ENCODE results near the gene SLC30A4. TPM values are rescaled to one million over a fixed set of nuclear protein-coding genes. Genes with fewer than 3 reads are reported as not detected.

SLC30A4 gene
- total and polyA plus RNA-seq, 2 of the 8 experiments (the other 6 are each of a cell fraction or from before 2014, with no cell fraction given) = under 0.01 to 0.07 TPM

DNA sequence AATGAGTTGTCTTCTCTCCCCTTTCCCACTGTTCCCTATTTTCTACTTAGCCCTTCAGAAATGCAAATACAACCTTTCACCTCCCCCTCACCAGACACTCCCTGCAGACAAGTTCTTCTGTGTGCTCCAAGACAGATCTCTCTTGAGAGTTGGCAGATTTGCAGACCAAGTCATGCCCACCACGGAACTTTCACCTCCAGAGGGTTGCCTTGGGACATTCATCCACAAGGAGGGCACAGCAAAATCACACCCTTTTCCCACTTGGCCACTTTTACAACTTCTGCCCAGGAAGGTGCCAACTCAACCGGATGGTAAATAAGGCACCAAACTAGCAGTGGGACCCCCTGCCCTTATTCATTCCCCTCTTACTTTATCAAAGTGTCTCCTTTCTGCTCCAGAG, 53.5 kb downstream of the SLC30A4 start:
- POLR2A ChIA-PET (ENCODE audit: partially characterized antibody) = interaction anchor here (1.0 kb wide), 1 partner anchor 9 kb away, joined by 3 read pairs; no protein-coding TSS in a partner anchor
- H2BK120ac ChIP-seq (replicated peaks; ENCODE audit: low read depth, low read length) = no peak overlapping the region
- H2AK5ac ChIP-seq (ENCODE audit: low read depth, low read length) = no peak overlapping the region
- no peaks in the 10 kb centered on the region for H3K79me1 ChIP-seq (ENCODE audit: low read depth, low read length)
- no peak overlapping the region for H4K91ac ChIP-seq (replicated peaks; ENCODE audit: insufficient read length, low read length)
- H4K5ac ChIP-seq (ENCODE audit: insufficient read length, low read depth, low read length) = no peak overlapping the region
- H3K36me3 ChIP-seq (ENCODE audit: control insufficient read depth in 2 of 4, insufficient read depth in 4 of 4, low read length in 3 of 4) = no peaks in the 10 kb centered on the region
- DNase-seq (ENCODE audit: low read depth in 1 of 2, low spot score in 2 of 2) = no peak
- H3K9me3 ChIP-seq (ENCODE audit: insufficient read depth in 2 of 2, low read depth in 1 of 2, low read length in 1 of 2) = 0 out of 4 replicates have a peak, but pooled peaks cover 0 to 2% of the 10 kb centered on the region in 2 experiments
- no peak overlapping the region for H3K9ac ChIP-seq (replicated peaks in 1 of 4; ENCODE audit: extremely low read depth in 1 of 4, low read depth in 3 of 4, low read length in 3 of 4)
- H2BK5ac ChIP-seq (ENCODE audit: low read depth, low read length) = no peak overlapping the region
- no peak overlapping the region for H3K56ac ChIP-seq (replicated peaks; ENCODE audit: insufficient read length, low read depth, low read length)
- H4K8ac ChIP-seq (ENCODE audit: extremely low read depth, insufficient read depth, low read length) = no peak overlapping the region
- no peak overlapping the region for H2BK20ac ChIP-seq (ENCODE audit: low read length)
- no peak overlapping the region for H2BK15ac ChIP-seq (ENCODE audit: low read length)
- H2BK12ac ChIP-seq (ENCODE audit: low read depth, low read length) = no peak overlapping the region
- 38% methylated on average over 2 of the region's 2 CpGs; no CpG with 5 or more reads in 1 of the 2 experiments for WGBS, 2 experiments (ENCODE audit: extremely low coverage in 1 of 2, insufficient coverage in 1 of 2, insufficient read length in 1 of 2, insufficient replicate concordance in 2 of 2, low coverage in 1 of 2, low lambda C conversion rate in 2 of 2, missing lambda C conversion rate in 1 of 2)
- H2AFZ ChIP-seq (ENCODE audit: low read length) = no peak overlapping the region
- no peak overlapping the region for H3K18ac ChIP-seq (ENCODE audit: extremely low read depth, low read length)
- no peak overlapping the region; a peak in 1 of 8 replicates for H3K4me3 ChIP-seq (ENCODE audit: extremely low read depth in 1 of 4, insufficient read depth in 2 of 4, low read depth in 3 of 4, low read length in 4 of 4)
- CTCF ChIA-PET (ENCODE audit: partially characterized antibody) = interaction anchor here (1.1 to 1.7 kb wide), 3 partner anchors 11 to 105 kb away, joined by 3 to 7 read pairs (median 4); no protein-coding TSS in a partner anchor
- H3K79me2 ChIP-seq (ENCODE audit: control insufficient read depth in 1 of 2, insufficient read depth in 2 of 2, low read length in 2 of 2) = no peaks in the 10 kb centered on the region
- no peaks in the 10 kb centered on the region for H3K23me2 ChIP-seq (ENCODE audit: low read depth, low read length)
- no peak for TF ChIP-seq TBP (IDR thresholded peaks at IDR 0.05; ENCODE audit: low read depth, low read length)
- TF ChIP-seq ASH2L (IDR thresholded peaks at IDR 0.05; ENCODE audit: low read length) = no peak
- no peak for TF ChIP-seq POU5F1 (IDR thresholded peaks at IDR 0.05; ENCODE audit: low read depth, low read length)
- peaks cover 11 to 24% of the 10 kb centered on the region in 2 experiments for H4K20me1 ChIP-seq (replicated peaks in 1 of 2; ENCODE audit: control insufficient read depth in 1 of 2, insufficient read depth in 2 of 2, low read length in 2 of 2)
- H3K14ac ChIP-seq (ENCODE audit: insufficient read length) = no peak overlapping the region
- FAIRE-seq = no peak
- no peak overlapping the region for H3K4me2 ChIP-seq (ENCODE audit: insufficient read depth in 1 of 2, low read depth in 2 of 2, low read length in 2 of 2)
- H3K27me3 ChIP-seq (replicated peaks in 1 of 4; ENCODE audit: control insufficient read depth in 3 of 4, extremely low read depth in 1 of 4, insufficient read depth in 3 of 4, low read length in 3 of 4) = peaks cover 72 to 90% (median 88%) of the 10 kb centered on the region in 4 experiments
- no peak overlapping the region for H3K27ac ChIP-seq (ENCODE audit: low read depth, low read length)
- peaks cover 0 to 8% (median 6%) of the 10 kb centered on the region in 4 experiments; a peak in 4 of 7 replicates for H3K4me1 ChIP-seq (replicated peaks in 1 of 4; ENCODE audit: control insufficient read depth in 3 of 4, insufficient read depth in 4 of 4, low read length in 3 of 4)
- H3K23ac ChIP-seq (ENCODE audit: insufficient read length) = no peak overlapping the region
- H3K4ac ChIP-seq (replicated peaks; ENCODE audit: insufficient read length, low read depth, low read length) = no peak overlapping the region

All from H1 (cell line).